Neural cell (in vitro differentiated cells): Measurements from ENCODE around the gene FURIN. TPM values are rescaled to one million over a fixed set of nuclear protein-coding genes. Genes with fewer than 3 reads are reported as not detected.
"Not testable (repeated sequence)": the region's sequence is repeated elsewhere in the genome, so short reads cannot be mapped to it uniquely, and the experiment has no call there.

Experiments
- H2AFZ ChIP-seq: fragments of 200-600, 300-800 bp; sonication (generic), shearing (Covaris generic); 2 replicates; pipeline ENCODE4 v1.6.0; 2014; ENCODE audit warnings: low read depth, mild to moderate bottlenecking, antibody characterized with exemption, low read length, moderate library complexity
- H3F3A ChIP-seq: fragments of 200-600 bp; shearing (Covaris generic); 2 replicates; pipeline ENCODE4 v1.6.1; 2016; ENCODE audit warnings: mild to moderate bottlenecking, moderate library complexity, mixed read lengths, antibody characterized with exemption, low read length; ENCODE audit not compliant: insufficient read depth, poor library complexity, severe bottlenecking
- H3K27ac ChIP-seq: fragments of 200-600, 300-800 bp; sonication (generic), shearing (Covaris generic); 2 replicates; pipeline ENCODE4 v1.5.1; 2014; ENCODE audit warnings: mild to moderate bottlenecking, low read length, moderate library complexity
- H3K27me3 ChIP-seq: fragments of 300-800, 200-600 bp; sonication (generic), shearing (Covaris generic); 2 replicates; pipeline ENCODE4 v1.6.0; 2014; ENCODE audit warnings: mild to moderate bottlenecking, low read depth, low read length, moderate library complexity; ENCODE audit not compliant: insufficient read depth
- H3K36me3 ChIP-seq: fragments of 300-800, 200-600 bp; sonication (generic), shearing (Covaris generic); 2 replicates; pipeline ENCODE4 v1.5.1; 2014; ENCODE audit warnings: mild to moderate bottlenecking, antibody characterized with exemption, low read length, moderate library complexity; ENCODE audit not compliant: insufficient read depth
- H3K4me2 ChIP-seq: fragments of 300-800, 200-600 bp; sonication (generic), shearing (Covaris generic); 2 replicates; pipeline ENCODE4 v1.6.0; 2014; ENCODE audit warnings: mild to moderate bottlenecking, low read length
- H3K4me3 ChIP-seq: fragments of 300-800, 200-600 bp; sonication (generic), shearing (Covaris generic); 2 replicates; pipeline ENCODE4 v1.5.1; 2014; ENCODE audit warnings: mild to moderate bottlenecking, low read length, moderate library complexity
- H3K79me2 ChIP-seq: fragments of 200-600 bp; shearing (Covaris generic); replicated peaks from 2 replicates; pipeline ENCODE4 v1.6.0; 2014; ENCODE audit warnings: mild to moderate bottlenecking, low read length, moderate library complexity; ENCODE audit not compliant: insufficient read depth
- H3K9ac ChIP-seq: fragments of 300-800, 200-600 bp; sonication (generic), shearing (Covaris generic); 2 replicates; pipeline ENCODE4 v1.6.1; 2016; ENCODE audit warnings: mild to moderate bottlenecking, low read length, mixed read lengths
- H3K9me2 ChIP-seq: fragments of 200-600 bp; shearing (Covaris generic); 2 replicates; pipeline ENCODE4 v1.6.1; 2016; ENCODE audit warnings: mild to moderate bottlenecking, low read length, mixed read lengths; ENCODE audit not compliant: insufficient read depth
- H3K9me3 ChIP-seq: fragments of 200-600, 300-800 bp; sonication (generic), shearing (Covaris generic); 2 replicates; pipeline ENCODE4 v1.6.1; 2016; ENCODE audit warnings: mild to moderate bottlenecking, mixed run types, low read length, moderate library complexity, mixed read lengths
- H4K20me1 ChIP-seq: fragments of 200-600 bp; shearing (Covaris generic); 2 replicates; pipeline ENCODE4 v1.6.1; 2016; ENCODE audit warnings: mild to moderate bottlenecking, mixed run types; ENCODE audit not compliant: insufficient read depth
- EP300 ChIP-seq: fragments of 450-650 bp; conservative IDR thresholded peaks from 2 replicates; pipeline ENCODE4 v1.6.1; 2014; ENCODE audit warnings: antibody characterized with exemption, mild to moderate bottlenecking, moderate library complexity; ENCODE audit not compliant: poor library complexity, severe bottlenecking
- EZH2 ChIP-seq: fragments of 200-600, 300-800 bp; shearing (Covaris generic), sonication (generic); IDR thresholded peaks from 2 replicates; pipeline ENCODE4 v1.6.1; 2014; ENCODE audit warnings: antibody characterized with exemption, low read length, borderline replicate concordance, mild to moderate bottlenecking; ENCODE audit not compliant: insufficient read depth, poor library complexity, severe bottlenecking
- MXI1 ChIP-seq: fragments of 450-650 bp; conservative IDR thresholded peaks from 2 replicates; pipeline ENCODE4 v1.6.1; 2014; ENCODE audit warnings: antibody characterized with exemption, mild to moderate bottlenecking; ENCODE audit not compliant: poor library complexity, severe bottlenecking
- POLR2AphosphoS5 ChIP-seq: IDR thresholded peaks from 2 replicates; pipeline ENCODE4 v1.6.1; 2012
- RAD21 ChIP-seq: fragments of 450-650 bp; conservative IDR thresholded peaks from 2 replicates; pipeline ENCODE4 v1.6.1; 2014; ENCODE audit warnings: antibody characterized with exemption, mild to moderate bottlenecking, moderate library complexity
- SMC3 ChIP-seq: fragments of 450-650 bp; conservative IDR thresholded peaks from 2 replicates; pipeline ENCODE4 v1.6.1; 2014; ENCODE audit warnings: antibody characterized with exemption, mild to moderate bottlenecking, moderate library complexity; ENCODE audit not compliant: poor library complexity
- TAF1 ChIP-seq: IDR thresholded peaks from 2 replicates; pipeline ENCODE4 v1.6.1; 2012; ENCODE audit warnings: low read depth
- polyA plus RNA-seq: library from polyadenylated mRNA; depleted of rRNA; stranded (reverse); fragments of >200 nt; gene quantifications from 2 replicates; pipeline ENCODE4 v1.2.3, GENCODE V29; 2014
- TF ChIP-seq, protein P1 (sequence below): IDR thresholded peaks from 2 replicates; pipeline ENCODE4 v1.6.1; 2012; ENCODE audit warnings: borderline replicate concordance
- TF ChIP-seq, protein P2 (sequence below): fragments of 450-650 bp; IDR thresholded peaks from 2 replicates; pipeline ENCODE4 v1.5.1; 2014; ENCODE audit warnings: antibody characterized with exemption, mild to moderate bottlenecking, moderate library complexity; ENCODE audit not compliant: poor library complexity, severe bottlenecking

Gene FURIN
- polyA plus RNA-seq, 1 donor from 2014 or later = 4.3 TPM

DNA sequence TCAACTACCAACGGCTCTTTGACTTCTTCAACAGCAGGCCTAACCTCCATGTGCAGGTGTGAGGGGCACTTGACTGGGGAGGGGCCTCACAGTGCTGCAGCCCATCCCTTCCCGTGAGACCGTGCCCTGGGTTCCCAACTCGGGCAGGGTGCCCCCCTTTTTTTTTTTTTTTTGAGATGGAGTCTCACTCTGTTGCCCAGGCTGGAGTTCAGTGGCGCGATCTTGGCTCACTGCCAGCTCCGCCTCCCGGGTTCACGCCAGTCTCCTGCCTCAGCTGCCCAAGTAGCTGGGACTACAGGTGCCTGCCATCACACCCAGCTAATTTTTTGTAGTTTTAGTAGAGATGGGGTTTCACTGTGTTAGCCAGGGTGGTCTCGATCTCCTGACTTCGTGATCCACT lies 41.1 kb downstream of the FURIN start:
- H3K9ac ChIP-seq, H3F3A ChIP-seq, H3K4me2 ChIP-seq, H4K20me1 ChIP-seq, H3K27me3 ChIP-seq, H3K4me3 ChIP-seq, H3K9me2 ChIP-seq, H3K9me3 ChIP-seq, H3K36me3 ChIP-seq, H2AFZ ChIP-seq, H3K79me2 ChIP-seq, H3K27ac ChIP-seq: not testable (repeated sequence)

DNA sequence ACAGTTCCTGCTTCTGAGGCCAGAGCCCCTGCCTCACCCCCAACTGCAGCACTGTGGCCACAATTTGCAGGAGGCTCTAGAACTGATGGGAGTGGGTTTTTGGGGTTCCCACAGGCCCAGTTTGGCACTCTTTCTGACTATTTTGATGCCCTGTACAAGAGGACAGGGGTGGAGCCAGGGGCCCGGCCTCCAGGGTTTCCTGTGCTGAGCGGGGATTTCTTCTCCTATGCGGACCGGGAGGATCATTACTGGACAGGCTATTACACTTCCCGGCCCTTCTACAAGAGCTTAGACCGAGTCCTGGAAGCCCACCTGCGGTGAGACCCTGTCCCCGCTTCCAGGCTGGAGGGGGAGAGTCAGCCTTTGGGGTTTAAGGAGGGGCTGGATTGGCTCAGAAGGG lies 41.6 kb downstream of the FURIN start:
- no peak for TF ChIP-seq POLR2AphosphoS5
- H2AFZ ChIP-seq = no peak overlapping the region
- no peaks in the 10 kb centered on the region for H3K79me2 ChIP-seq
- no peaks in the 10 kb centered on the region for H3K9me2 ChIP-seq
- no peak overlapping the region for H3K4me3 ChIP-seq
- H3K36me3 ChIP-seq = peaks cover 7% of the 10 kb centered on the region
- H3K27me3 ChIP-seq = no peaks in the 10 kb centered on the region
- H3K9me3 ChIP-seq = no peaks in the 10 kb centered on the region
- no peak overlapping the region for H3K4me2 ChIP-seq
- H3K27ac ChIP-seq = no peak overlapping the region
- no peaks in the 10 kb centered on the region for H4K20me1 ChIP-seq
- H3K9ac ChIP-seq = no peak overlapping the region
- H3F3A ChIP-seq = no peaks in the 10 kb centered on the region

DNA sequence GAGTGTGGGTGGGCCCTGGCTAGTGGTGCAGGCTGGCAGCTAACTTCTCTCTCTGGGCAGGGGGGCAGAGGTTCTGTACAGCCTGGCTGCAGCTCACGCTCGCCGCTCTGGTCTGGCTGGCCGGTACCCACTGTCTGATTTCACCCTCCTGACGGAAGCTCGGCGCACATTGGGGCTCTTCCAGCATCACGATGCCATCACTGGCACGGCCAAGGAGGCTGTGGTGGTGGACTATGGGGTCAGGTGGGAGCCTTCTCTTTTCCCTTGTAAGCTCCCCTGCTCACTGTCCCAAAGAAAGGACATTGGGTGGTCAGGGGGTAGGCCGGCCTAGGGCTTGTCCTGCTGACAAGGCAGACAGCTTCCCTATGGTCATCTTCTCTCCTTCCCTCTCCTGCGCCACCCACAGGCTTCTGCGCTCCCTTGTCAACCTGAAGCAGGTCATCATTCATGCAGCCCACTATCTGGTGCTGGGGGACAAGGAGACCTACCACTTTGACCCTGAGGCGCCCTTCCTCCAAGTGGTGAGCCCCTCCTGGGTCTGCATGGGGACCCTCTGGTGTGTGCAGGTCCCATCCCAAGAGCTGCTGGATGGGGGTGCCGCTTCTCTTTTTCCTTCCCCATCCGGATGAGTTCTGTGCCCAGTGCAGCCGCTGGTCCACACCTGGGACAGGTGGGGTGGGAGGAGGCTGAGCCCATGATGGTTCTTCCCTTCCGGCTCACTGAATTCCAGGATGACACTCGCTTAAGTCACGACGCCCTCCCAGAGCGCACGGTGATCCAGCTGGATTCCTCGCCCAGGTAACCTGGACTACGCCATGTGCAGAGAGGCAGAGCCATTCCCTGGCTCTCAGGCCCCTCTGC lies 42.3 kb downstream of the FURIN start:
- Histone ChIP-seq H3F3A (no peaks in the 10 kb centered on the region), H3K4me3 (no peak overlapping the region), H3K27me3 (no peaks in the 10 kb centered on the region), H3K4me2 (no peak overlapping the region), H3K36me3 (peaks cover 3% of the 10 kb centered on the region), H3K9me3 (no peaks in the 10 kb centered on the region), H3K9ac (no peak overlapping the region), H3K79me2 (no peaks in the 10 kb centered on the region), H3K27ac (no peak overlapping the region), H4K20me1 (no peaks in the 10 kb centered on the region), H2AFZ (no peak overlapping the region), H3K9me2 (no peaks in the 10 kb centered on the region)
- TF ChIP-seq SMC3 = no peak
- TF ChIP-seq, protein P1, sequence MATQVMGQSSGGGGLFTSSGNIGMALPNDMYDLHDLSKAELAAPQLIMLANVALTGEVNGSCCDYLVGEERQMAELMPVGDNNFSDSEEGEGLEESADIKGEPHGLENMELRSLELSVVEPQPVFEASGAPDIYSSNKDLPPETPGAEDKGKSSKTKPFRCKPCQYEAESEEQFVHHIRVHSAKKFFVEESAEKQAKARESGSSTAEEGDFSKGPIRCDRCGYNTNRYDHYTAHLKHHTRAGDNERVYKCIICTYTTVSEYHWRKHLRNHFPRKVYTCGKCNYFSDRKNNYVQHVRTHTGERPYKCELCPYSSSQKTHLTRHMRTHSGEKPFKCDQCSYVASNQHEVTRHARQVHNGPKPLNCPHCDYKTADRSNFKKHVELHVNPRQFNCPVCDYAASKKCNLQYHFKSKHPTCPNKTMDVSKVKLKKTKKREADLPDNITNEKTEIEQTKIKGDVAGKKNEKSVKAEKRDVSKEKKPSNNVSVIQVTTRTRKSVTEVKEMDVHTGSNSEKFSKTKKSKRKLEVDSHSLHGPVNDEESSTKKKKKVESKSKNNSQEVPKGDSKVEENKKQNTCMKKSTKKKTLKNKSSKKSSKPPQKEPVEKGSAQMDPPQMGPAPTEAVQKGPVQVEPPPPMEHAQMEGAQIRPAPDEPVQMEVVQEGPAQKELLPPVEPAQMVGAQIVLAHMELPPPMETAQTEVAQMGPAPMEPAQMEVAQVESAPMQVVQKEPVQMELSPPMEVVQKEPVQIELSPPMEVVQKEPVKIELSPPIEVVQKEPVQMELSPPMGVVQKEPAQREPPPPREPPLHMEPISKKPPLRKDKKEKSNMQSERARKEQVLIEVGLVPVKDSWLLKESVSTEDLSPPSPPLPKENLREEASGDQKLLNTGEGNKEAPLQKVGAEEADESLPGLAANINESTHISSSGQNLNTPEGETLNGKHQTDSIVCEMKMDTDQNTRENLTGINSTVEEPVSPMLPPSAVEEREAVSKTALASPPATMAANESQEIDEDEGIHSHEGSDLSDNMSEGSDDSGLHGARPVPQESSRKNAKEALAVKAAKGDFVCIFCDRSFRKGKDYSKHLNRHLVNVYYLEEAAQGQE = no peak
- TF ChIP-seq TAF1 = no peak
- TF ChIP-seq EZH2 = no peak
- no peak for TF ChIP-seq EP300
- TF ChIP-seq, protein P2, sequence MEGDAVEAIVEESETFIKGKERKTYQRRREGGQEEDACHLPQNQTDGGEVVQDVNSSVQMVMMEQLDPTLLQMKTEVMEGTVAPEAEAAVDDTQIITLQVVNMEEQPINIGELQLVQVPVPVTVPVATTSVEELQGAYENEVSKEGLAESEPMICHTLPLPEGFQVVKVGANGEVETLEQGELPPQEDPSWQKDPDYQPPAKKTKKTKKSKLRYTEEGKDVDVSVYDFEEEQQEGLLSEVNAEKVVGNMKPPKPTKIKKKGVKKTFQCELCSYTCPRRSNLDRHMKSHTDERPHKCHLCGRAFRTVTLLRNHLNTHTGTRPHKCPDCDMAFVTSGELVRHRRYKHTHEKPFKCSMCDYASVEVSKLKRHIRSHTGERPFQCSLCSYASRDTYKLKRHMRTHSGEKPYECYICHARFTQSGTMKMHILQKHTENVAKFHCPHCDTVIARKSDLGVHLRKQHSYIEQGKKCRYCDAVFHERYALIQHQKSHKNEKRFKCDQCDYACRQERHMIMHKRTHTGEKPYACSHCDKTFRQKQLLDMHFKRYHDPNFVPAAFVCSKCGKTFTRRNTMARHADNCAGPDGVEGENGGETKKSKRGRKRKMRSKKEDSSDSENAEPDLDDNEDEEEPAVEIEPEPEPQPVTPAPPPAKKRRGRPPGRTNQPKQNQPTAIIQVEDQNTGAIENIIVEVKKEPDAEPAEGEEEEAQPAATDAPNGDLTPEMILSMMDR = no peak
- no peak for TF ChIP-seq RAD21
- TF ChIP-seq POLR2AphosphoS5 = no peak
- no peak for TF ChIP-seq MXI1
